HG03097 (cell line): ENCODE results near the gene KRT73.

Experiments used
- ATAC-seq: cut with Tn5 transposase; IDR thresholded peaks from one replicate; pipeline ENCODE4 v1.9.1; 2021; ENCODE audit not compliant: unreplicated experiment, low FRiP score

The KRT73 gene

DNA sequence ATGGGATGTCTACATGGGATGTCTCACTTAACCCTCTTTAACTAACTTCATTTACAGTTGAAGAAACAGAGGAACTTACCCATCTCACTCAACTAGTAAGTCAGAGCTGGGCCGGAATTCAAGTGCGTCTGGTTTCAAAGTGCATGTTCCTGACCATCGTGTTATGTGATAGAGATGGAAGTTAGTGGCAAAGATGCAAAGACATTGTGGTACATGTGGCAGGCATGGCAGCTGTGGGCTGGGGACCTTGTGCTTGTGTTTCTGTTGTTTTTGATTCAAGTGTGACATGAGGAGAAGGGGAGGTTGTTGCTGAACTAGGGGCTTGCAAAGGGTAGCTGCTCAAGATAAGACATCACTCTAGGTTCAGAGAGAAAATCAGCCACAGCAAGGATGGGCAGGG lies 42.4 kb downstream of the KRT73 start:
- no peak for ATAC-seq

DNA sequence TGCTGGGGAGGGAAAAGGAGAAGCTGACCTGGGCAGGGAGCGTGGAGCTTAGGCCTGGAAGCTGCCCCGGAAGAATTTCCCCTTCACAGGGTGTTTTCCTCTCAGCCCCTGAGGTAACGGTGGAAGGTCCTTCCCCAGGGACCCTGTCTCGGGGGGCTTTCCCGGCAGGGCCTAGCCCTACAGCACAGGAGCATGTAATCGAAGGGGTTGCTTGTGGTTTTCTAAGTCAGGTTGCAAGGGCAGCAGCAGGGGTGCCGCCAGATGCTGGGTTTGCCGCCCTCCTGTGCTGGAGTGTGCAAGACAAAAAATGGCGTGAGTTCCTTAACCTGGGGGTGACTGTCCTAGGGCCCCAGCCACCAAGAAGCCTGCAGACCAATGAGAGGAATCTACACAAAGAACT lies 43.1 kb downstream of the KRT73 start:
- ATAC-seq: no peak

DNA sequence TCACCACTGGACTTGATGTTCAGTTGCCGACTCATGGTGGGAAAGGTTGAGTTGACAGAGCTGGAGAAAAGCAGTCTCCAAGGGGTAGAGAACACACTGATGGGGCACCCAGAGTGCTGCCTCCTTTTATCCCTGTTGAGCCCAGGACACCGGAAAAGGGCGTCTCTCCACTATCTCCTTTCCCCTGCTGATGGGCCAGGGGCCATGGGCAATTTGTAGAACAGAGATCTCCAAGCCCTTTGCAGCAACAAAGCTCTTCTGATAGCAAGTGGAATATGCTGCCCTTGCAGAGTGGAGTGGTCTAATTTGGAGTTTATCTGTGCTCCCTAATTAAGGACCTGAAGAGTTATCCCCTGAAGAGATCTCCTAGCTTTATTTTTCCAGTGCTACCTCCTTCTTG lies 44.6 kb downstream of the KRT73 start, which contains the start of gene KRT74:
Gene KRT74 (minus strand): TSS at position 101 of the 400 bp plus-strand sequence. CDS start 66 bp downstream, at position 35.
- no peak for ATAC-seq

DNA sequence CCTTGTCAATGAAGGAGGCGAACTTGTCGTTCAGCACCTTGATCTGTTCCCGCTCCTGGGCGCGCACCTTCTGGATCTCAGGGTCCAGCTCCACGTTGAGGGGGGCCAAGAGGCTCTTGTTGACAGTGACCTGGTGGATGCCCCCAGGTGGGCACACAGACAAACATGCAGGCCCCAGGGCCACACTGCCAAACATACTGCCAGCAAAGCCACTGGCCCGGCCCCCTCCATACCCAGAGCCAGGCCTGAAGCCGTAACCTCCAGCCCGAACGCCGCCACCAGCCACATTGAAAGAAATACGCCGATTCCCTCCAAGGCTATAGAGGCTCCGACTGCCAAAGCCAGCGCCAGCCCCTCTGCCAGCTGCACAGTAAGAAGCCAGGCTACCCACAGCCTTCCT lies 45.1 kb downstream of the KRT73 start:
- ATAC-seq: no peak

DNA sequence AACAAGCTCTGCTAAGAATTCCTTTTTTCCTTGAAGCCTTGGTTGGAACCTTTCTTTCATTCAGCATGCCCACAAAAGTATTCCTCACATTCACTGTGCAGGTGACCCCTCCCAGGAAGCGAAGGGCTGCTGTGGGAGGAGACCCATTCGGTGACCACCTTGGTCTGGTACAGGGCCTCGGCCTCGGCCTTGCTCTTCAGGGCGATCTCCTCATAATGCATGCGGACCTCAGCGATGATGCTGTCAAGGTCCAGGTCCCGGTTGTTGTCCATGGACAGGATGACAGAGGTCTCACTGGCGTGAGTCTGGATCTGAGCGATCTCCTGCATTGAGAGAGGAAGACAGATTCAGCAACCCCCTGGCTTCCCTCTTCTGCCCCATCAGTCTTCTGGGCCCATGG lies 47.8 kb downstream of the KRT73 start:
- ATAC-seq: no peak

DNA sequence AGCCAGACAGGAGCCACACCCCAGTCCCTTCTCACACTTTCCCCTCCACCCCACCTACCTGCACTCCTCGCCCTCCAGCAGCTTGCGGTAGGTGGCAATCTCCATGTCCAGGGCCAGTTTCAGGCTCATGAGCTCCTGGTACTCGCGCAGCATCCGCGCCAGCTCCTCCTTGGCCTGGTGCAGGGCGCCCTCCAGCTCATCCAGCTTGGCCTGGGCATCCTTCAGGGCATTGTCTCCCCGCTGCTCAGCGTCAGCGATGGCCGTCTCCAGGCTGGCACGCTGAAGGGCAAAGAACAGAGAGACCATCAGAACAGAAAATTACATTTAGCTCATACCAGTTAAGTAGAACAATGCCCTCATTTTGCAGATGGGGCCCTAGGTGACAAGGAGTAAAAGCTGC lies 50.2 kb downstream of the KRT73 start:
- no peak for ATAC-seq

DNA sequence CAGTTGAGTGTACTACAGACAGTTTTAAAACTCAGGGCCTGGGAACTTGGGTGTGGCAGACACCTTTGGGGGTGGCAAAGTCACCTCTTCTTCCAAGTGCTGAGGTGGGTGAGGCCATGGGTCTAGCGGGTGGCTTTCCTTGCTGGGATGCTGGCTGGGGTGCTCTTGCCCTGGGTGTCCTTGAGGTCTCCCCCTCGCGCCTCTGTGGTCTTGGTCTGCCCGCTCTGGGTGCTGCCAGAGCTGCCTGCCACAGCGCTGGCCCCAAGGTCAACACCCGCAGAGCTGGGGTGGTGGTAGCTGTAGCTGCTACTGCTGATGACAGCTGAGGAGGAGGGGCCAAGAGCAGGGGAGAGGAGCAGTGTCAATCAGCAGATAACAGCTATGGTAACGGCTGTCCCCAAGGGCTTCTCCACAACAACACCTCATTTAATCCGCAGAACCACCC lies 51.5 kb downstream of the KRT73 start:
- no peak for ATAC-seq

DNA sequence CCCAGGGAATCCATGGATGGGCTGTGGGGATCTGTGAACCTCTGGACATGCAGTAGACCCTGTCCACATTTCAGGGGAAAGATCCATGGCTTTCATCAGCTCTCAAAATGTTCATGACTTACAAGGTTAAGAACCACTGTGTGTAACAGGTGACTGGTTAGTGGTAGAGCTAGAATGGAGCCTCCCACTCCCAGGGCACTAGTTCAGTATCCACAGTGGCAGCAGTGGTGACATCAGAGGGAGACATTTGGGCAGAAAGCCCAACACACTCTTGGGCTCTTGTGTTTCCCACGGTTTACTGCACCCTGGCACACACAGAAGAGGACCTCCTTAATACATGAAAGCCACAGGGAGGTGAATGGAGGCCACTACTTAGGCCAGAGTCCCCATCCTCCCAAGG lies 53.8 kb downstream of the KRT73 start:
- no peak for ATAC-seq

DNA sequence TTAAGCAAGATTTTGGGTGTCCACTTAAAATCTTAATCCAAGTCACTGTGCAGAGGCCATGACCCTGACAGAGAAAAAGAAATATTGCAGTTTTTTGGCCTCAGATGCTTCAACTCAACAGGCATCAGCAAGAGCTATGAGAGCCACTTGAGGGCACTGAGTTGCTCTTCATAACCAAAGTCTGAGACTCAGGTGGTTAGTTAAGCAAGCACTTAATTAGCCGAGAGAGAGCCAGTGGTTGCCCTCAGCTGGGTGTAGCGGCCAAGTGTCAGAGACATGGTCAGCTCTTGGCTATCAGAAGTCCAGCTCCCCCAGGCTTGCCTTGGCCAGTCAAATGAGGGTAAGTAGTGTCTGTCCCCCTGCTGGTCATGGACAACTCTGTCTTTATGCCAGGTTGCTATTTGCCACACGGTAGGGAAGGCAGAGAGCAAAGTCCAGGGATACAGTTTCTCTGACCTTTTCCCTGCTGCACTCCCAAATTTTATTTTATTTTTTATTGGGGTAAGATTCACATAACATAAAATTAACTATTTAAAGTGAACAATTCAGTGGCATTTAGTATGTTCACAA lies 56.4 kb downstream of the KRT73 start:
- ATAC-seq: no peak

DNA sequence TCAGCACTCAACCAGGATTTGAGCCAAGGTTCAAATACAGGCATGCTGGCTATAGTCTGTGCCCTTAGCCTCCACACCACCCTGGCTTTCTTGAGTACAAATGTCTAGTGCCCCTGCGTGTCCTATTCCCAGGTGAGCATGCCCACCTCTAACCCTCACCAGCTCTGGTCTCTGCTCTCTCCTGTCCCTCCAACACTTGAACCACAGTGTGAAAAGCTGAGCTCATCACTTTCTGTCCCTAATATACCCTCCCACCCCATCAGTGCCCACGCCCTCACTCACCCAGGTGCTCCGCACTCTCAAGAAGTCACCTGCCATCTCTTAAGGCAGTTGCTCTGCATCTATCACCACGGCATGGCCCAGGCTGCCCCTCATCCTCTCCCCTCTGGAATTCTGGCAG lies 58.4 kb downstream of the KRT73 start:
- ATAC-seq: no peak

DNA sequence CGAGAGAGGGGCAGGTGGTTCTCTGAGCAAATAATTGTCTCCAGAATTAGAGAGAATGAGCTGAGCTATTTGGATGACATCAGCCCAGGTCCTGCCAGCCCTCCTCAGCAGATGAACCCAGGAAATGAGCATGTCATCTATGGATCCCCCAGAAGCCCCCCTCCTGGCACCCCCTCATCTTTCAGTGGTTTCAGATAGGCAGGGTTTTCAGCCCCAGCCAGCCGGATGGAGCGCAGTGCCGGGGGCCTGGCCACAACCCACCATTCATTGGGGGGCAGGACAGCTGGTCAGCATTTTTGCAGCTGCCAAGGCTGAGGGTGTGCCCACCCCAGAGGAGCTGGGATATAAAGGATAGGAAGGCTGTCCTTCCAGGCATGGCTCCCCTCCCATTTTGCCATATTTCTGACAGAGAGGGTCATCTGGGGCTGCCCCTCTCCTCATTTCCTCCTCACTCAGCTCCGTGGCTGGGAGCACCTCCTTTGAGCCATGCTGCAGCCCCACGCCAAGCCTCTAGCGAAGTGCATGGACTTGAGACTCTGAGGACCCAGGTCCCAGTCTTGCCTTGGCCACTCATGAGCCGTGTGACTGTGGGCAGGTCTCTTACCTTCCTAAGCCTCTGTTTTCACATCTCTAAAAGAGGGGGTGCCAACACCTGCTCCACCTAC lies 59.4 kb downstream of the KRT73 start:
- ATAC-seq: no peak
